PC-3 (cell line): Measurements from ENCODE around the gene CCL22. TPM values are rescaled to one million over a fixed set of nuclear protein-coding genes. Genes with fewer than 3 reads are reported as not detected.
A peak's percentile ranks its signal among the peaks of the same experiment; 100 is the strongest.

Experiments
- ATAC-seq: fragments of 200-7000 bp; cut with Tn5 transposase; 2 replicates; pipeline ENCODE4 v1.9.1; 2020; ENCODE audit warnings: mild to moderate bottlenecking, moderate library complexity
- BruUV-seq: library from RNA; stranded (reverse); fragments of 400-500 nt; replicated peaks from 2 replicates; lab custom pipeline; 2021; lab: Mats Ljungman, UMichigan
- CTCF ChIA-PET: fragments of 300-600 bp; sonication (Branson Sonifier 250); formaldehyde crosslinking; loops from one replicate; lab custom pipeline; 2022; ENCODE audit warnings: antibody characterized with exemption; lab: Charles Lee
- POLR2A ChIA-PET: fragments of 300-600 bp; sonication (Branson Sonifier 250); formaldehyde crosslinking; loops from one replicate; lab custom pipeline; 2022; ENCODE audit warnings: antibody characterized with exemption; ENCODE audit not compliant: unreplicated experiment; lab: Charles Lee
- DNase-seq: peaks from one replicate; pipeline ENCODE4 v3.0.0-alpha.2; 2015
- H2AFZ ChIP-seq: fragments of 300-600 bp; sonication (generic); 2 replicates; pipeline ENCODE4 v1.6.0; 2016; ENCODE audit warnings: antibody characterized with exemption, low read length
- H3F3A ChIP-seq: fragments of 300-600 bp; sonication (generic); one replicate; pipeline ENCODE4 v1.6.0; 2017; ENCODE audit warnings: antibody characterized with exemption, low read length, control low read depth, mild to moderate bottlenecking; ENCODE audit not compliant: unreplicated experiment
- H3K27ac ChIP-seq: fragments of 300-600 bp; sonication (generic); 2 replicates; pipeline ENCODE4 v1.5.1; 2016; ENCODE audit warnings: mild to moderate bottlenecking, low read length
- H3K27me3 ChIP-seq: fragments of 300-600 bp; sonication (generic); 2 replicates; pipeline ENCODE4 v1.6.1; 2016; ENCODE audit warnings: low read length, mixed read lengths
- H3K36me3 ChIP-seq: fragments of 300-600 bp; sonication (generic); 2 replicates; pipeline ENCODE4 v1.6.1; 2016; ENCODE audit warnings: low read depth, mixed run types, low read length, mixed read lengths
- H3K4me1 ChIP-seq: fragments of 300-600 bp; sonication (generic); 2 replicates; pipeline ENCODE4 v1.5.1; 2016; ENCODE audit warnings: low read length; ENCODE audit not compliant: insufficient read depth
- H3K4me2 ChIP-seq: fragments of 300-600 bp; sonication (generic); 2 replicates; pipeline ENCODE4 v1.6.0; 2016; ENCODE audit warnings: low read length
- H3K4me3 ChIP-seq: fragments of 300-600 bp; sonication (generic); 2 replicates; pipeline ENCODE4 v1.5.1; 2016; ENCODE audit warnings: mild to moderate bottlenecking, low read length, mixed read lengths
- H3K79me2 ChIP-seq: fragments of 300-600 bp; sonication (generic); 2 replicates; pipeline ENCODE4 v1.6.1; 2017; ENCODE audit warnings: low read length, mixed read lengths
- H3K9ac ChIP-seq: fragments of 300-600 bp; sonication (generic); 2 replicates; pipeline ENCODE4 v1.6.0; 2016; ENCODE audit warnings: mild to moderate bottlenecking, low read length
- H3K9me2 ChIP-seq: fragments of 300-600 bp; sonication (generic); replicated peaks from 2 replicates; pipeline ENCODE4 v1.6.1; 2016; ENCODE audit warnings: mixed run types, low read length, mixed read lengths
- H3K9me3 ChIP-seq: fragments of 300-600 bp; sonication (generic); 2 replicates; pipeline ENCODE4 v1.6.1; 2016; ENCODE audit warnings: low read length, mixed read lengths
- H4K20me1 ChIP-seq: fragments of 300-600 bp; sonication (generic); 2 replicates; pipeline ENCODE4 v1.6.1; 2016; ENCODE audit warnings: low read length, mixed read lengths
- CTCF ChIP-seq: fragments of 300-600 bp; sonication (generic); conservative IDR thresholded peaks from 2 replicates; pipeline ENCODE4 v1.5.1; 2017; ENCODE audit warnings: antibody characterized with exemption, low read depth, mild to moderate bottlenecking, low read length
- EZH2 ChIP-seq: fragments of 300-600 bp; sonication (generic); IDR thresholded peaks from one replicate; pipeline ENCODE4 v1.6.1; 2017; ENCODE audit warnings: antibody characterized with exemption, mild to moderate bottlenecking, low read length; ENCODE audit not compliant: unreplicated experiment
- EZH2phosphoT487 ChIP-seq: fragments of 300-600 bp; sonication (generic); IDR thresholded peaks from 2 replicates; pipeline ENCODE4 v1.6.1; 2018; ENCODE audit warnings: mild to moderate bottlenecking, antibody characterized with exemption, low read length, borderline replicate concordance
- intact Hi-C: fragments of 100-400 bp; cut with micrococcal nuclease; formaldehyde crosslinking; loops from 2 replicates; pipeline ENCODE4 v1.9.0; 2023
- total RNA-seq: library from RNA; depleted of rRNA; stranded (reverse); fragments of >200 nt; gene quantifications from 2 replicates; pipeline ENCODE4 v1.2.3, GENCODE V29; 2014

The CCL22 gene
- total RNA-seq, 1 experiment from 2014 or later: not detected

- H3K4me1 ChIP-seq: peaks cover 4% of the 10 kb centered on the region; the same call in 1 of the 2 replicates
- H2AFZ ChIP-seq: peak overlapping the region; percentile 50; the same call in 1 of the 2 replicates
- H3K36me3 ChIP-seq: no peaks in the 10 kb centered on the region
- CTCF ChIA-PET: no interaction called here
- H4K20me1 ChIP-seq: no peaks in the 10 kb centered on the region
- no peak overlapping the region for H3K4me3 ChIP-seq
- no peaks in the 10 kb centered on the region for H3K79me2 ChIP-seq
- H3K27ac ChIP-seq: no peak overlapping the region
- no peak overlapping the region for H3K9ac ChIP-seq
- no peaks in the 10 kb centered on the region for H3K9me2 ChIP-seq
- no peaks in the 10 kb centered on the region for H3K9me3 ChIP-seq
- POLR2A ChIA-PET: no interaction called here
- ATAC-seq: no peak
- TF ChIP-seq EZH2phosphoT487: no peak
- TF ChIP-seq CTCF: no peak
- no peak for TF ChIP-seq EZH2
- H3F3A ChIP-seq: no peaks in the 10 kb centered on the region
- H3K4me2 ChIP-seq: no peak overlapping the region
- H3K27me3 ChIP-seq: no peaks in the 10 kb centered on the region
- no TSS peak for BruUV-seq
- intact Hi-C loops: no loop called here
- DNase-seq: no peak
These were observed 25.9 kb downstream of the CCL22 start for GRCh38 chr16:57384248-57385070.

- Histone ChIP-seq H3K79me2 (no peaks in the 10 kb centered on the region), H3K27ac (no peak overlapping the region), H3K9me2 (no peaks in the 10 kb centered on the region), H3K4me1 (peaks cover 4% of the 10 kb centered on the region; the same call in 1 of the 2 replicates), H3K4me2 (no peak overlapping the region), H3K36me3 (no peaks in the 10 kb centered on the region), H3K27me3 (no peaks in the 10 kb centered on the region), H3K4me3 (no peak overlapping the region), H2AFZ (no peak overlapping the region), H3F3A (no peaks in the 10 kb centered on the region), H4K20me1 (no peaks in the 10 kb centered on the region), H3K9me3 (no peaks in the 10 kb centered on the region), H3K9ac (no peak overlapping the region)
- intact Hi-C loops: no loop called here
- TF ChIP-seq EZH2: no peak
- no peak for TF ChIP-seq CTCF
- no peak for TF ChIP-seq EZH2phosphoT487
- ChIA-PET CTCF (no interaction called here), POLR2A (no interaction called here)
- BruUV-seq: no TSS peak
- no peak for ATAC-seq
- DNase-seq: no peak
These were observed 26.5 kb downstream of the CCL22 start for GRCh38 chr16:57385083-57385482.

- intact Hi-C loops: no loop called here
- BruUV-seq: no TSS peak
- Histone ChIP-seq H3K9ac (no peak overlapping the region), H3K36me3 (no peaks in the 10 kb centered on the region), H2AFZ (no peak overlapping the region), H3K27me3 (no peaks in the 10 kb centered on the region), H4K20me1 (no peaks in the 10 kb centered on the region), H3K79me2 (no peaks in the 10 kb centered on the region), H3K9me3 (no peaks in the 10 kb centered on the region), H3F3A (no peaks in the 10 kb centered on the region), H3K4me1 (peaks cover 4% of the 10 kb centered on the region; the same call in 1 of the 2 replicates), H3K9me2 (no peaks in the 10 kb centered on the region), H3K4me3 (no peak overlapping the region), H3K27ac (no peak overlapping the region), H3K4me2 (no peak overlapping the region)
- DNase-seq (no peak), ATAC-seq (no peak)
- ChIA-PET POLR2A (no interaction called here), CTCF (no interaction called here)
- no peak for TF ChIP-seq EZH2phosphoT487
- no peak for TF ChIP-seq CTCF
- no peak for TF ChIP-seq EZH2
These were observed 27.9 kb downstream of the CCL22 start for GRCh38 chr16:57386381-57386951.
